Uterus (tissue), 4 donors: ENCODE data around the gene GTF2F2. TPM values are rescaled to one million over a fixed set of nuclear protein-coding genes. Genes with fewer than 3 reads are reported as not detected.

Experiments
- DNase-seq, 2 donors: peaks; one replicate each; pipeline ENCODE4 v3.0.0-alpha.2; 2019 to 2020
- H3K27ac ChIP-seq, 2 donors: fragments of 200-600 bp; sonication (generic); 1 replicate in 1 of 2; 2 replicates in 1 of 2; pipeline ENCODE4 v1.5.1; 2016 to 2018
- H3K27me3 ChIP-seq, 2 donors: fragments of 200-600 bp; sonication (generic); one replicate each; pipeline ENCODE4 v1.5.1; 2018 to 2019; ENCODE audit warnings: control low read depth in 1 of 2
- H3K36me3 ChIP-seq, 2 donors: fragments of 200-600 bp; sonication (generic); one replicate each; pipeline ENCODE4 v1.5.1; 2019; ENCODE audit warnings: control low read depth in 1 of 2
- H3K4me1 ChIP-seq, 2 donors: fragments of 200-600 bp; sonication (generic); one replicate each; pipeline ENCODE4 v1.5.1; 2018 to 2019; ENCODE audit warnings: control low read depth in 1 of 2
- H3K4me3 ChIP-seq, 2 donors: fragments of 200-600 bp; sonication (generic); 1 replicate in 1 of 2; 2 replicates in 1 of 2; pipeline ENCODE4 v1.5.1; 2018 to 2019; ENCODE audit warnings: mild to moderate bottlenecking in 1 of 2
- H3K9me3 ChIP-seq, 2 donors: fragments of 200-600 bp; sonication (generic); one replicate each; pipeline ENCODE4 v1.5.1; 2019; ENCODE audit warnings: control low read depth in 1 of 2
- POLR2A ChIP-seq, 2 donors: fragments of 450-650 bp; IDR thresholded peaks; one replicate each; pipeline ENCODE4 v1.6.1; 2016; ENCODE audit warnings: antibody characterized with exemption in 2 of 2, mild to moderate bottlenecking in 1 of 2, moderate library complexity in 1 of 2
- intact Hi-C: fragments of 100-400 bp; cut with DNase I; formaldehyde crosslinking; loops from one replicate; pipeline ENCODE4 v1.15.1; 2023; ENCODE audit warnings: low total_unique reads
- total RNA-seq, 4 donors: library from RNA; depleted of rRNA in 3 of 4; stranded (reverse); fragments of >200 nt in 3 of 4; gene quantifications; one replicate each; pipeline versions ENCODE4 v1.1.0 to v1.2.4, GENCODE V29; 2014 to 2023
- TF ChIP-seq, protein P1 (sequence below), 4 experiments: fragments of 200-600 bp in 2 of 4; fragments of 450-650 bp in 2 of 4; sonication (generic) in 2 of 4; IDR thresholded peaks; one replicate each; pipeline ENCODE4 v1.5.1; 2016 to 2019; ENCODE audit warnings: antibody characterized with exemption in 4 of 4, mild to moderate bottlenecking in 2 of 4, moderate library complexity in 1 of 4
- donor health status: DM: yes; HTN: yes; CAD: no.

The GTF2F2 gene
- total RNA-seq, 4 donors from 2014 or later = 6.2 to 35.1 (median 20.9) TPM

DNA sequence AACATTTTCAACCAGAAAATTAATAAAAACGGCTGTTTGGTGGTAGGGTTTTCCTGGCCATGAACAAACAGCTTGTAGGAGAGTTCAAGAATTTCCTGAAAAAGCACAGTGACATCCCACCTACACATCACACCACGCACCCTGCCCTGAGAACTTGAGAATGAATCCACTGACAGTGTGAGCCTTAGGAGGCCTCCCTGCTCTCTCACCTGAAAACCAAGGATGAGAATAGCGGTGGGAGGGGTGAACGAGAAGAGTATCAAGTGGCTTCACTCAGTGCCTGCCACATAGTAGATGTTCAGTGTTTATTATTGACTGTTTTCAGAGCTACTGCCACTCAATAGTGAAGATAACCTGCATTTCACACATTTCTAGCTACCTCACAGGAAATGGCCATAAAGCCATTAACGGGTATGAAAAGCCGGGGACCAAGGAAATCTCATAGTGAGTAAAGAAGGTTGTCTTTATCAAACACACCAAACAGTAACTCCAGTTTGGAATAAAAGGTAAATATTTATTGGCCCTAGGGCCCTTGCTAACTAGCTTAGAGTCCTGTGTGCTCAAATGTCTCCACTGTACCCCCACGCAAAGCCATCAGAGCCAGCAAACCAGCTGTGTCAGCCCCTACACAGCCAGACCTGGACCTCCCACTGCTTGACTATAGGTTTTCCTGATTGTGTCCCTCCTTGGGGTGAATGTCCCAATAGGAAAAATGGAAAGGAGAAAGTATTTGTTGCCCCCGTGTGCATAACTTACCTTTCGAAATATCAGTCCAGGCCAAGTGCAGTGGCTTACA is 180.1 kb downstream of the GTF2F2 start:
- TF ChIP-seq, protein P1, sequence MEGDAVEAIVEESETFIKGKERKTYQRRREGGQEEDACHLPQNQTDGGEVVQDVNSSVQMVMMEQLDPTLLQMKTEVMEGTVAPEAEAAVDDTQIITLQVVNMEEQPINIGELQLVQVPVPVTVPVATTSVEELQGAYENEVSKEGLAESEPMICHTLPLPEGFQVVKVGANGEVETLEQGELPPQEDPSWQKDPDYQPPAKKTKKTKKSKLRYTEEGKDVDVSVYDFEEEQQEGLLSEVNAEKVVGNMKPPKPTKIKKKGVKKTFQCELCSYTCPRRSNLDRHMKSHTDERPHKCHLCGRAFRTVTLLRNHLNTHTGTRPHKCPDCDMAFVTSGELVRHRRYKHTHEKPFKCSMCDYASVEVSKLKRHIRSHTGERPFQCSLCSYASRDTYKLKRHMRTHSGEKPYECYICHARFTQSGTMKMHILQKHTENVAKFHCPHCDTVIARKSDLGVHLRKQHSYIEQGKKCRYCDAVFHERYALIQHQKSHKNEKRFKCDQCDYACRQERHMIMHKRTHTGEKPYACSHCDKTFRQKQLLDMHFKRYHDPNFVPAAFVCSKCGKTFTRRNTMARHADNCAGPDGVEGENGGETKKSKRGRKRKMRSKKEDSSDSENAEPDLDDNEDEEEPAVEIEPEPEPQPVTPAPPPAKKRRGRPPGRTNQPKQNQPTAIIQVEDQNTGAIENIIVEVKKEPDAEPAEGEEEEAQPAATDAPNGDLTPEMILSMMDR (IDR thresholded peaks at IDR 0.05) = no peak
- TF ChIP-seq POLR2A (IDR thresholded peaks at IDR 0.05) = no peak
- Histone ChIP-seq H3K4me1 (no peaks in the 10 kb centered on the region), H3K36me3 (no peaks in the 10 kb centered on the region), H3K27ac (no peak overlapping the region), H3K27me3 (no peaks in the 10 kb centered on the region), H3K9me3 (no peaks in the 10 kb centered on the region), H3K4me3 (no peak overlapping the region)
- intact Hi-C loops = loop anchor here (10.0 kb wide), 1 partner anchor 256 kb away; no protein-coding TSS in a partner anchor
- DNase-seq = no peak

DNA sequence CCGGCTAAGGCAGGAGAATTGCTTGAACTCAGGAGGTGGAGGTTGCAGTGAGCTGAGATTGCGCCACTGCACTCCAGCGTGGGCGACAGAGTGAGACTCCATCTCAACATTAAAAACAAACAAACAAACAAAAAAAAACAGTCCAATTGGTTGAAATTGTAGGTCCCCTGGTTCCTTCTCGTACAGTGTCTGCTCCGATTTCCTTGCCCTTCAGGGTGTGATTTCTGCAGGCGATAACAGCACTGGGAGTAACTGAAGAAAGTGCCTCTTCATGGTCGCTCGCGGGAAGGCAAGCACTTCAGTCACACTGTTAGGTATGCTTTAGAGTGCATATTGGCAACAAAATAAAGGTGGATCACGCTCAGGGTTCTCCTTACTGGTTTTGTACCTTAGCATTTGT is 181.0 kb downstream of the GTF2F2 start:
- no peak for DNase-seq
- intact Hi-C loops = loop anchor here (10.0 kb wide), 1 partner anchor 256 kb away; no protein-coding TSS in a partner anchor
- no peak for TF ChIP-seq POLR2A (IDR thresholded peaks at IDR 0.05)
- TF ChIP-seq, protein P1 (IDR thresholded peaks at IDR 0.05) = no peak
- H3K27ac ChIP-seq = no peak overlapping the region
- H3K27me3 ChIP-seq = no peaks in the 10 kb centered on the region
- no peaks in the 10 kb centered on the region for H3K4me1 ChIP-seq
- H3K9me3 ChIP-seq = no peaks in the 10 kb centered on the region
- H3K36me3 ChIP-seq = no peaks in the 10 kb centered on the region
- H3K4me3 ChIP-seq = no peak overlapping the region

DNA sequence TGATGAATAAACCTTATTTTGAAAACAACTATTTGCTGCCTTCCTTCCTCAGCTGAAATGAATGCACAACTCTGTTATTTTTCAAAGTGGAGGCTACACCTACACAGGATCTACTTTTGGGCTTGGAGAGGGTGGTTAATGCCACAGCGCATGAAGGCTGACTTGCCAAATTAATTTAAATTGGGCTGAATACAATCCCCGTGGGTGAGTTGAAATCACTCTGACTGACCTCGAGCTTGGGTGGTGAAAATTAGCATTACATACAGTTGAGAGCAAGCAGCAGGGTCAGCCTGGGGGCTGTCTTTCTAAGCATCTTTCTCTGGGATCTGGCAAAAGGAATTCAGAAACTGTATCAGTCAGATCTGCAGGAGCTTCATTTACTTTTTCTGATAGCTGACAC is 182.2 kb downstream of the GTF2F2 start:
- H3K4me1 ChIP-seq = no peaks in the 10 kb centered on the region
- DNase-seq = no peak
- no peak for TF ChIP-seq POLR2A (IDR thresholded peaks at IDR 0.05)
- TF ChIP-seq, protein P1 (IDR thresholded peaks at IDR 0.05) = no peak
- intact Hi-C loops = loop anchor here (10.0 kb wide), 1 partner anchor 258 kb away; no protein-coding TSS in a partner anchor
- H3K4me3 ChIP-seq = no peak overlapping the region
- H3K27me3 ChIP-seq = no peaks in the 10 kb centered on the region
- H3K36me3 ChIP-seq = no peaks in the 10 kb centered on the region
- no peak overlapping the region for H3K27ac ChIP-seq
- H3K9me3 ChIP-seq = no peaks in the 10 kb centered on the region

DNA sequence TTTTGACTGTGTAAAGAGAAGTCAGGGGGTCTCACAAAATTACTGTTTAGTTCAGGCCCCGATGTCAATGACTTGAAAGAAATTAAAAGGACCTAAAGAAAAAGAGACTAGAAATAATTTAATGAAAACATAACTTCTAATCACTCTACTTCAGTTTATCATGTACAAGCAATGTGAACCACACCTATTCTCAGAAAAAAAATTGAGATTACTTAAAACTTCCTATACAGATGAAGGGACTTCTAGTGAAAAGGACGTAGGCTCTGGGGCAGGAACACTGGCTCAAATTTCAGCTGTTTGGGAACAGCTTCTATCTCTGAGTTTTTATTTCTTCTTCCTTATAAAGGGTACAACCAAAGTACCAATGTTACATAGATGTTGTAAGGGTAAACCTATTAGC is 182.7 kb downstream of the GTF2F2 start:
- H3K27me3 ChIP-seq = no peaks in the 10 kb centered on the region
- no peaks in the 10 kb centered on the region for H3K9me3 ChIP-seq
- H3K4me1 ChIP-seq = no peaks in the 10 kb centered on the region
- DNase-seq = no peak
- TF ChIP-seq POLR2A (IDR thresholded peaks at IDR 0.05) = no peak
- TF ChIP-seq, protein P1 (IDR thresholded peaks at IDR 0.05) = no peak
- intact Hi-C loops = loop anchor here (10.0 kb wide), 1 partner anchor 258 kb away; no protein-coding TSS in a partner anchor
- H3K27ac ChIP-seq = no peak overlapping the region
- H3K4me3 ChIP-seq = no peak overlapping the region
- H3K36me3 ChIP-seq = no peaks in the 10 kb centered on the region

DNA sequence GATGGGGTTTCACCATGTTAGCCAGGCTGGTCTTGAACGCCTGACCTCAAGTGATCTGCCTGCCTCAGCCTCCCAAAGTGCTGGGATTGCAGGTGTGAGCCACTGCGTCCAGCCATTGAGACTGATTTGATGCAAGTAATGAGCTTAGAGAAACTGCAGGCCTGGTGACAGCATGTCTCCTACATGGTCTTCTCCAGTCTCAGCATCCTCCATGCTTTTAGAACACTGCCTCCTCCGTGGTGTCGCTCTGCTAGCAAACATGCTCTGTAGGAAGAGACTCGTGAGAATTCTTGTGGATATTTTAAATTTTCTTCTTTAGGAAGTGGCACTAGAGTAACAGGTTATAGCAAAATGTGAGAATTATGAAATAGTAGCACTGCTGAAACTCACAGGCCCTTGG is 183.6 kb downstream of the GTF2F2 start:
- H3K4me1 ChIP-seq = no peaks in the 10 kb centered on the region
- H3K4me3 ChIP-seq = no peak overlapping the region
- H3K27ac ChIP-seq = no peak overlapping the region
- intact Hi-C loops = loop anchor here (10.0 kb wide), 1 partner anchor 259 kb away; no protein-coding TSS in a partner anchor
- TF ChIP-seq, protein P1 (IDR thresholded peaks at IDR 0.05) = no peak
- no peak for TF ChIP-seq POLR2A (IDR thresholded peaks at IDR 0.05)
- H3K36me3 ChIP-seq = no peaks in the 10 kb centered on the region
- H3K9me3 ChIP-seq = no peaks in the 10 kb centered on the region
- H3K27me3 ChIP-seq = no peaks in the 10 kb centered on the region
- no peak for DNase-seq
